Kidney capillary endothelial cell (primary cell): ENCODE results near the gene RANBP2.

Experiments
- DNase-seq: peaks from one replicate; pipeline ENCODE4 v3.0.0-alpha.2; 2018; ENCODE audit warnings: low spot score

RANBP2 gene

DNA sequence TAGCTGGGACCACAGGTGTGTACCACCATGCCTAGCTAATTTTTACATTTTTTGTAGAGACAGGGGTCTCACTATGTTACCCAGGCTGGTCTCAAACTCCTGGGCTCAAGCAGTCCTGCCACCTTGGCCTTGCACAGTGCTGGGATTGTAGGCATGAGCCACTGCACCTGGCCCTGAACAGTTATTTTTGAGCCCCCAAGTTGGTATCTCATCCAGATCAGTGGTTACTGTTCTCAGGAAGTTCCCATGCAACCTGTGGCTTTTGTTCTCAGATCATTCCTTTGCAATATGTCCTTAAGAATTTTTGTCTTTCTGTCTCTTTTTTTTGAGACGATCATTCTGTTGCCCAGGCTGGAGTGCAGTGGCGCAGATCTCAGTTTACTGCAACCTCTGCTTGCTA lies 59.6 kb downstream of the RANBP2 start:
- DNase-seq: no peak

GRCh38 chr2:108786008-108786353 lies 66.7 kb downstream of the RANBP2 start:
- DNase-seq: no peak

- DNase-seq: peak; percentile 85
Observed at GRCh38 chr2:108786354-108787215, 67.3 kb downstream of the RANBP2 start, which contains the start of gene CCDC138. TSS of gene CCDC138 (plus strand) at chr2:108786771. CDS start at chr2:108786823, 52 bp downstream.

DNA sequence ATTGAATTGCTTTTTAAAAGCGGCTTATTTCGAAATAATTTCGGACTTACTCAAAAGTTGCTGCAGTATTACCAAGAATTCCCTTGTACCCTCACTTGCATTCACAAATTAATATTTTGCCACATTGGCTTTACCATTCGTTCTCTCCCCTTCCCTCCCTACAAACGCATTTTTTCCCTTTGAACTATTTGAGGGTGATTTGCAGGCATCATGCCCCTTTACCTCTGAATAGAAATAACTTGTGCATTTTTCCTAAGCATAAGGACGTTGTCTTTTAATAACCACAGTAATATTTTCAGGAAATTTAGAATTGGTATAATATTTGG lies 67.9 kb downstream of the RANBP2 start:
- peak; percentile 8 for DNase-seq

- no peak for DNase-seq
Observed at GRCh38 chr2:108803045-108803736, 83.9 kb downstream of the RANBP2 start.

DNA sequence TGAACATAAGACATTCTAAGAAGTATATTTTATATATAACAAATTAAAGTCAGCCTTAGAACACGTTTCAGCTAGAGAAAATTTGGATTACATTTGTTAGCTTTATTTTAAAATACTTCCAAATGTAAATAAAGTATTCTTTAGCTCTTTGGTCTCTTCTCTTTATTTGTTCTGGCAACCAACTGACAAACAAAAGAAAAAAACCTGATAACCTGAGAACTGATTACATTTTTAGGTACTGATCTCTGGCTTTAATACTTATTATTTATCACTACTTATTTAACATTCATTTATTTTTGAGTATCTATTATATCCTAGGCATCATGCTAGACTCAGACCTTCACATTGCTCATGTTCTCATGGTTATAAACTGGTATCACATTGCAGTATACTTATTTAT lies 85.8 kb downstream of the RANBP2 start:
- DNase-seq: no peak

DNA sequence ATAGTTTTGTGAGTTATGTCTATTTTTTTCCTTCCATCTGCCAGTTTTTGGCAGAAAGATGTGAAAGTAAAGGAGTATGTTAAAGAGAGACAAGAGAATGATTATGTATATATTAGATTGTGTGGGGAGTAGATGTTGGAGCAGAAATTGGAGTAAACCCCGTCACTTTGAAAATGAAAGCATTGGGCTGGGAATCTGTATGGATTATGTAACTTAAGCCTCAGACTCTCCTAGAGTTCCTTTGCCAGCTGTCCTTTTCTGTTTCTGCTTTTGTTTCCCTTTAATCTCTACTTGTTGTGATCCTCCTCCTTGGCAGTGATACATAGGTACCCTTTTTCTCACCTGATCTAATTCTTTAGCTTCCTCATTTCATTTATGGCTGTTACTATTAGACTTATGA lies 86.5 kb downstream of the RANBP2 start:
- DNase-seq: no peak

DNA sequence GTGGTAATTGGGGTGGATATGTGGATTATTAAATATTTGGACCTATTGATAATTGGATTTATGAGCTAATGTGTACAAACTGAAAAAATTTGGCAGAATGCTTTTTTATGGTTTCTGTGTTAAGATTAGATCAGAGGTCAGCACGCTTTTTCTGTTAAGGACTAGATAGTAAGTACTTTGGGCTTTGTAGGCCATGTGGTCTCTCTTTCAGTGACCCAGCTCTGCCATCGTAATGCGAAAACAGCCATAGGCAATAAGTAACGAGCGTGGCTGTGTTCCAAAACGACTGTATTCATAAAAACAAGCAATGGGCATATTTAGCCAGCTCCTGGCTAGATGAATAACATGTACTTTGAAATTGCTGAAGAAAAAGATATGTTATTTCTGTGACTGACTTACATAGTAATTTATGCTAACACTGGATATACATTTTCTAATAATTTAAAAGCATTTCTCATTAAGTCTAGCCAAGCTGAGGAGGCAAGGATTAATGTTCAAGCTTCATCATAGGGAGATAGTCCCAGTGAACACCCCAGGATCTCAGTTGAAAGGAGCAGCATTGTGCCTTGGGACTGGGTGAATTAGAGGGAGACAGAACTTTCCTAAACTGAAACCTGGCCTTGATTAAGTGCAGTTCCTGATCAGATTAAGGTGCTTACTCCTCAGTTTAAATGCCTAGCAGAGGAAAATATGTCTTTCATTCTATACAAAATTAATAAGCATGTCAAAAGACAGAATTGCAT lies 87.3 kb downstream of the RANBP2 start:
- DNase-seq: no peak

GRCh38 chr2:108809936-108810335 lies 90.7 kb downstream of the RANBP2 start:
- no peak for DNase-seq

DNA sequence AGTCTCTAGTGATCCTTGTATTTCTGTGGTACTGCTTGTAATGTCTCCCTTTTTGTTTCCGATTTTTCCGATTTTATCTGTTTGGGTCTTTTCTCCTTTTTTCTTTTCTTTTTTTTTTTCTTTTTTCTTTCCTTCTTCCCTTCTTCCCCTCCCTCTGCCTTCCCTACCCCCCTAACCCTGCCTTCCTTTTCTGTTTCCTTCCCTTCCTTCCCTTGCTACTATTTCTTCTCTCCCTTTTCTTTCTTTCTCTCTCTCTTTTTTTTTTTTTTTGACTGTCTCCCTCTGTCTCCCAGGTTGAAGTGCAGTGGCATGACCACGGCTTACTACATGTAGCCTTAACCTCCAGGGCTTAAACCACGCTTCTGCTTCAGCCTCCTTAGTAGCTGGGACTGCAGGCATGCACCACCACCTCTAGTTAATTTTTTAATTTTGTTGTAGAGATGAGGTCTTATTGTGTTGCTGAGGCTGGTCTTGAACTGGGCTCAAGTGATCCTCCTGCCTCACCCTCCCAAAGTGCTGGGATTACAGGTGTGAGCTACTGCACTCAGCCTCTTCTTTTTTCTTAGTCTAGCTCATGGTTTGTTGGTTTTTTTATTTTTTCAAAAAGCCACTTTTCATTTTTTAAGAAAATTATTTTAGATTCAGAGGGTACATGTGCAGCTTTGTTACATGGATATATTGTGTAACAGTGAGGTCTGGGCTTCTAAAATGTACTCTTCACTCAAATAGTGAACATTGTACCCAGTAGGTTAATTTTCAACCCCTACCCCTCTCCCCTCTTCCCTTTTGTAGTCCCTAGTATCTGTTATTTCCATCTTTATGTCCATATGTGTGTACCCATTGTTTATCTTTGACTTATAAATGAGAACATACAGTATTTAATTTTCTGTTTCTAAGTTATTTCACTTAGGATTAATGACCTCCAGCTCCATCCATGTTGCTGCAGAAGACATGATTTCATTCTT lies 92.0 kb downstream of the RANBP2 start:
- no peak for DNase-seq

DNA sequence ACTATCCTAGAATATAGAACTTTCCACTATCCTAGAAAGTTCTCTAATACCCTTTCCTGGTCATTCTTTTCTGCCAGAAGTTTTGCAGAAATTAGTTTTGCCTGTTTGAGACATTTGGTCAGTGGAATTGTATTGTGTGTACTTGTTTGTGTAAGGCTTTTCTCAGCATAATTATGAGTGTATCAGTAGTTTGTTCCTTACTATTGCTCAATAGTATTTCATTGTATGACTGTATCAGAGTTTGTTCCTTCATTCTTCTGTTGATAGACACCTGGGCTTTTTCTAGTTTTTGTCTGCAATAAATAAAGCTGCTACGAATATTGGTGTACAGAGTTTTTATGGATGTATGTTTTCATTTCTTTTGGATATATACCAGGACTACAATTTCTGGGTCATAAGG lies 94.5 kb downstream of the RANBP2 start:
- no peak for DNase-seq

GRCh38 chr2:108820482-108820881 lies 101.2 kb downstream of the RANBP2 start:
- DNase-seq: no peak

GRCh38 chr2:108823286-108823685 lies 104.0 kb downstream of the RANBP2 start:
- no peak for DNase-seq

- no peak for DNase-seq
Observed at GRCh38 chr2:108824316-108825070, 105.2 kb downstream of the RANBP2 start.

DNA sequence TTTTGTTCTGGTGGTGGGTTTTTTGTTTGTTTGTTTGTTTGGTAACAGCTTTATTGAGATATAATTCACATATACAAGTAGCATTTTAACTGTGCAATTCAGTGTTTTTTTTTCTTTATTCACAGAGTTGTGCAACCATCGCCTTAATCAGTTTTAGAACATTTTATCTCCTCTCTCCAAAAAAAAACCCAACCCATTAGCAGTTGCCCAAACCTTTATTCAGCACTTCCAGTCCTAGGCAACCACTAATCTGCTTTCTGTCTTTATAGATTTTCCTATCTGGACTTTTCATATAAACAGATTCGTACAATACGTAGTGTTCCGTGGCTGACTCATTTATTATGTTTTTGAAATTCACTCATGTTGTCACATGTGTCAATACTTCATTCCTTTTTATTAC lies 106.0 kb downstream of the RANBP2 start:
- DNase-seq: no peak

DNA sequence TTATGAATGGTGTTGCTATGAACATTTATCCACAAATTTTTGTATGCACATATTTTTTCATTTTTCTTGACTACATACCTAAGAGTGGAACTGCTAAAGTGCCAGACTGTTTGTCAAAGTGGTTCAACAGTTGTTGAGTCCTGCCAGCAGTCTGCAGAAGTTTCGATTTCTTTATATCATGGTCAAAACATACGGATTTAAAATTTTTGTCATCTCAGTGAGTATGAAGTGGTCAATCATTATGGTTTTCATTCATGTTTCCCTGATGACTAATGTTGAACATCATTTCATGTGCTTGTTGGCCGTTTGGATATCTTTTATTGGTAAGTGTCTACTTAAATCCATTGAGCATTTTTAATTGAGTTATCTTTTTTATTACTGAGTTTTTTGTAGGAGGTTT lies 106.5 kb downstream of the RANBP2 start:
- no peak for DNase-seq

- DNase-seq: no peak
Observed at GRCh38 chr2:108829578-108830310, 110.5 kb downstream of the RANBP2 start.

DNA sequence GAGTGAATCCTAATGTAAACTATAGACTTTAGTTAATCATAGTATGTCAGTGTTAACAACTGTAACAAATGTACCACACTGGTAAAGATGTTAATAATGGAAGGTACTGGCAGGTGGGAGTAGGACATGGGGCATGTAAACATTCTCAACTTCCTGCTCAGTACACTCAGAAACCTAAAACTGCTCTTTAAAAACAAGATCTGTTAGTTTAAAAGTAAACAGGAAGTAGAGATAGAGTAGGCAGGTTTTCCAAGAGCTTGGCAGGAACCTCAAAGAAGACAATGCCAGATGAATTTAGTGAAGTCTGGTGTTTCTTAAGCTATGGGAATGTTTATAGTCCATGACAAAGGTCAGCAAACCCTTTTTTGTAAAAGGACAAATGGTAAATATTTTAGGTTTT lies 113.9 kb downstream of the RANBP2 start:
- DNase-seq: no peak

GRCh38 chr2:108834620-108835019 lies 115.3 kb downstream of the RANBP2 start:
- no peak for DNase-seq

- DNase-seq: no peak
Observed at GRCh38 chr2:108835040-108835439, 115.8 kb downstream of the RANBP2 start.
